Peyer's patch (tissue), 4 donors: ENCODE data around the gene CPNE6. TPM values are rescaled to one million over a fixed set of nuclear protein-coding genes. Genes with fewer than 3 reads are reported as not detected.

Experiments
- DNase-seq, 3 donors: peaks; one replicate each; pipeline ENCODE4 v3.0.0-alpha.2; 2017 to 2019
- H3K27ac ChIP-seq, 4 donors: fragments of 200-600 bp; sonication (generic); one replicate each; pipeline ENCODE4 v1.5.1; 2016 to 2019
- H3K27me3 ChIP-seq, 2 donors: fragments of 200-600 bp; sonication (generic); one replicate each; pipeline ENCODE4 v1.5.1; 2019
- H3K36me3 ChIP-seq, 3 donors: fragments of 200-600 bp; sonication (generic); one replicate each; pipeline ENCODE4 v1.5.1; 2016 to 2019
- H3K4me1 ChIP-seq, 4 donors: fragments of 200-600 bp; sonication (generic); one replicate each; pipeline ENCODE4 v1.5.1; 2016 to 2019
- H3K4me3 ChIP-seq, 4 donors: fragments of 200-600 bp; sonication (generic); 1 replicate in 3 of 4; 2 replicates in 1 of 4; pipeline ENCODE4 v1.5.1; 2016 to 2019; ENCODE audit warnings: mild to moderate bottlenecking in 1 of 4
- H3K9me3 ChIP-seq, 4 donors: fragments of 200-600 bp; sonication (generic); one replicate each; pipeline ENCODE4 v1.5.1; 2016 to 2019; ENCODE audit warnings: mild to moderate bottlenecking in 1 of 4
- CTCF ChIP-seq, 6 experiments: fragments of 450-650 bp in 4 of 6; fragments of 200-600 bp in 2 of 6; sonication (generic) in 1 of 6; IDR thresholded peaks; one replicate each; pipeline ENCODE4 v1.5.1; 2017 to 2019; ENCODE audit warnings: antibody characterized with exemption in 6 of 6, mild to moderate bottlenecking in 3 of 6, moderate library complexity in 1 of 6
- POLR2A ChIP-seq, 2 donors: fragments of 450-650 bp; IDR thresholded peaks; one replicate each; pipeline ENCODE4 v1.5.1; 2017; ENCODE audit warnings: antibody characterized with exemption in 2 of 2, mild to moderate bottlenecking in 2 of 2, moderate library complexity in 2 of 2
- total RNA-seq, 4 donors: library from RNA; depleted of rRNA; stranded (reverse); fragments of >200 nt; gene quantifications; one replicate each; pipeline ENCODE4 v1.1.0, GENCODE V29; 2016

The CPNE6 gene
- total RNA-seq, 4 donors from 2014 or later: 1.9 to 4.6 (median 3.6) TPM; not detected in 1

GRCh38 chr14:24123424-24124417, 52.4 kb downstream of the CPNE6 start:
- TF ChIP-seq CTCF (IDR thresholded peaks at IDR 0.05) (no peak), POLR2A (IDR thresholded peaks at IDR 0.05) (no peak)
- Histone ChIP-seq H3K27me3 (no peaks in the 10 kb centered on the region), H3K36me3 (peaks cover 0 to 60% (median 3%) of the 10 kb centered on the region in 3 donors), H3K9me3 (no peaks in the 10 kb centered on the region), H3K4me1 (no peaks in the 10 kb centered on the region), H3K27ac (peak overlapping the region in 1 of 4 donors; percentile 52), H3K4me3 (no peak overlapping the region)
- DNase-seq: no peak

- Histone ChIP-seq H3K27me3 (no peaks in the 10 kb centered on the region), H3K36me3 (peaks cover 0 to 27% (median 0%) of the 10 kb centered on the region in 3 donors), H3K27ac (no peak overlapping the region), H3K9me3 (no peaks in the 10 kb centered on the region), H3K4me3 (no peak overlapping the region), H3K4me1 (no peaks in the 10 kb centered on the region)
- TF ChIP-seq POLR2A (IDR thresholded peaks at IDR 0.05): no peak
- TF ChIP-seq CTCF (IDR thresholded peaks at IDR 0.05): no peak
- DNase-seq: no peak
Observed at GRCh38 chr14:24126939-24127338, 55.6 kb downstream of the CPNE6 start.

- no peak overlapping the region for H3K27ac ChIP-seq
- DNase-seq: no peak
- H3K4me1 ChIP-seq: peaks cover 0 to 3% (median 0%) of the 10 kb centered on the region in 4 donors
- H3K4me3 ChIP-seq: no peak overlapping the region
- no peaks in the 10 kb centered on the region for H3K27me3 ChIP-seq
- peaks cover 0 to 20% (median 0%) of the 10 kb centered on the region in 3 donors for H3K36me3 ChIP-seq
- TF ChIP-seq POLR2A (IDR thresholded peaks at IDR 0.05) (no peak), CTCF (IDR thresholded peaks at IDR 0.05) (no peak)
- no peaks in the 10 kb centered on the region for H3K9me3 ChIP-seq
Observed at GRCh38 chr14:24127673-24128072, 56.3 kb downstream of the CPNE6 start.

Other genes starting within 250 kb of the CPNE6 start
- 10 to 100 TPM; 52.8 to 77.9 (median 62.4) TPM for gene DHRS4, start 117.8 kb upstream of the CPNE6 start, total RNA-seq
- 10 to 100 TPM; 23.1 to 36.1 (median 30.8) TPM for gene DHRS4L2, start 82.6 kb upstream of the CPNE6 start, total RNA-seq
- gene CARMIL3, start 19.6 kb upstream of the CPNE6 start, total RNA-seq: 1 to 10 TPM; 1.3 to 5.8 (median 2.8) TPM
- gene PCK2, start 22.7 kb downstream of the CPNE6 start, total RNA-seq: 100 to 1,000 TPM in 3 of 4 donors, 10 to 100 TPM in 1; 53.6 to 820 (median 644) TPM
- gene DCAF11, start 43.2 kb downstream of the CPNE6 start, total RNA-seq: 100 to 1,000 TPM; 113 to 214 (median 176) TPM
- gene NRL, start 43.4 kb downstream of the CPNE6 start, total RNA-seq: 10 to 100 TPM in 2 of 4 donors, 1 to 10 TPM in 1, not detected in 1; 4.6 to 14.2 (median 13.5) TPM
- 10 to 100 TPM in 1 of 4 donors, 1 to 10 TPM in 2, not detected in 1; 2.6 to 11.3 (median 3.9) TPM for gene FITM1, start 59.1 kb downstream of the CPNE6 start, total RNA-seq
- gene PSME1, start 64.6 kb downstream of the CPNE6 start, total RNA-seq: 100 to 1,000 TPM; 114 to 289 (median 200) TPM
- gene EMC9, start 70.0 kb downstream of the CPNE6 start, total RNA-seq: 10 to 100 TPM in 3 of 4 donors, 1 to 10 TPM in 1; 7.4 to 38.7 (median 34.0) TPM
- 100 to 1,000 TPM; 119 to 258 (median 162) TPM for gene PSME2, start 75.0 kb downstream of the CPNE6 start, total RNA-seq
- gene RNF31, start 75.9 kb downstream of the CPNE6 start, total RNA-seq: 10 to 100 TPM; 46.4 to 90.8 (median 71.1) TPM
- gene IRF9, start 89.7 kb downstream of the CPNE6 start, total RNA-seq: 100 to 1,000 TPM in 1 of 4 donors, 10 to 100 TPM in 3; 64.1 to 219 (median 80.8) TPM
- gene REC8, start 100.5 kb downstream of the CPNE6 start, total RNA-seq: 10 to 100 TPM; 18.6 to 74.3 (median 37.8) TPM
- gene IPO4, start 117.3 kb downstream of the CPNE6 start, total RNA-seq: 10 to 100 TPM; 12.8 to 56.9 (median 34.2) TPM
- gene TM9SF1, start 123.9 kb downstream of the CPNE6 start, total RNA-seq: 10 to 100 TPM; 22.3 to 80.7 (median 49.8) TPM
- 1 to 10 TPM in 1 of 4 donors, under 1 TPM in 1, not detected in 2; 0.70 to 1.2 TPM for gene TSSK4, start 134.1 kb downstream of the CPNE6 start, total RNA-seq
- 100 to 1,000 TPM in 1 of 4 donors, 10 to 100 TPM in 3; 31.4 to 190 (median 54.3) TPM for gene CHMP4A, start 141.9 kb downstream of the CPNE6 start, total RNA-seq
- gene MDP1, start 144.5 kb downstream of the CPNE6 start, total RNA-seq: 10 to 100 TPM in 2 of 4 donors, 1 to 10 TPM in 2; 7.4 to 17.5 (median 10.5) TPM
- gene NEDD8, start 160.8 kb downstream of the CPNE6 start, total RNA-seq: 10 to 100 TPM; 44.1 to 77.6 (median 67.9) TPM
- gene GMPR2, start 161.4 kb downstream of the CPNE6 start, total RNA-seq: 10 to 100 TPM; 52.7 to 59.4 (median 55.3) TPM
- gene TINF2, start 171.1 kb downstream of the CPNE6 start, total RNA-seq: 10 to 100 TPM; 26.4 to 39.6 (median 36.9) TPM
- gene TGM1, start 191.6 kb downstream of the CPNE6 start, total RNA-seq: 10 to 100 TPM in 1 of 4 donors, 1 to 10 TPM in 3; 1.2 to 11.3 (median 5.9) TPM
- gene RABGGTA, start 200.0 kb downstream of the CPNE6 start, total RNA-seq: 10 to 100 TPM; 57.3 to 84.6 (median 77.6) TPM
- gene DHRS1, start 228.2 kb downstream of the CPNE6 start, total RNA-seq: 100 to 1,000 TPM in 1 of 4 donors, 10 to 100 TPM in 3; 51.2 to 130 (median 67.1) TPM
- gene NOP9, start 228.3 kb downstream of the CPNE6 start, total RNA-seq: 10 to 100 TPM; 14.5 to 30.0 (median 22.4) TPM
- 100 to 1,000 TPM in 2 of 4 donors, 10 to 100 TPM in 2; 22.3 to 184 (median 136) TPM for gene CIDEB, start 236.4 kb downstream of the CPNE6 start, total RNA-seq
- gene LTB4R2, start 238.6 kb downstream of the CPNE6 start, total RNA-seq: 10 to 100 TPM in 2 of 4 donors, 1 to 10 TPM in 2; 7.7 to 37.2 (median 12.2) TPM
- 10 to 100 TPM in 2 of 4 donors, 1 to 10 TPM in 2; 5.1 to 28.5 (median 10.1) TPM for gene LTB4R, start 239.9 kb downstream of the CPNE6 start, total RNA-seq